OCI-LY1 (cell line): ENCODE measurements around the gene PTPA.

Source experiments
- CTCF ChIP-seq: fragments of 200-600 bp; sonication (generic), shearing (Covaris generic); IDR thresholded peaks from 2 replicates; pipeline ENCODE4 v1.5.1; 2017; ENCODE audit warnings: mild to moderate bottlenecking, antibody characterized with exemption, low read length, moderate library complexity, mixed read lengths
- EZH2 ChIP-seq: fragments of 200-600 bp; sonication (generic), shearing (Covaris generic); IDR thresholded peaks from 2 replicates; pipeline ENCODE4 v1.8.0; 2017; ENCODE audit warnings: borderline replicate concordance, mixed run types, mild to moderate bottlenecking, antibody characterized with exemption, low read length, moderate library complexity, mixed read lengths

GRCh38 chr9:129064499-129064908, 46.7 kb upstream of the PTPA start:
- TF ChIP-seq CTCF (no peak), EZH2 (no peak)
